ENCODE data around the gene SEMA3E. TPM values are rescaled to one million over a fixed set of nuclear protein-coding genes. Genes with fewer than 3 reads are reported as not detected.

SEMA3E gene
- total RNA-seq, 1 experiment from 2014 or later = 3.6 TPM

DNA sequence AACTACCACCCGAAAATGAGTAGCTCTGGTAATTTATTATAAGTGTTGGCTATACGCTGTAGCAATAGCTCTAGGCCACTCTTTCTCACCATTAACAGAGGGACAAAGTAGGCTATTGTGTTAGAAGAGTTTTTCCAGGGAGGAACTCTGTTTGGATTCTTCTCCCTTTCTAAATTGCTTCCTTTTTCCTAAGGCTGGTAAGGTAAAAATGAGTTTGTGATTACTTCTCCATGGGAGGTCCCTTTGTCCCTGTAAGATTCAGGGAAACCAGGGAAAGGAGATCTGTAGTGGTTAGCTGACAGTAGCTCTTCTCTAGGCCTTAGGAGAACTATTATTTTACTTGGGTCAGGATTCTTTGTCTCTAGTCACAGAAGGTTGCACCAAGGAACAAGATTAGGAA is 23.2 kb upstream of the SEMA3E start:
- TF ChIP-seq EZH2phosphoT487 (IDR thresholded peaks at IDR 0.05; ENCODE audit: borderline replicate concordance, low read length) (no peak), EZH2 (IDR thresholded peaks at IDR 0.05; ENCODE audit: low read length, unreplicated experiment) (no peak), CTCF (conservative IDR thresholded peaks at IDR 0.05; ENCODE audit: low read depth, low read length) (no peak)
- POLR2A ChIA-PET (ENCODE audit: unreplicated experiment) = no interaction called here
- BruUV-seq (replicated peaks) = no TSS peak

DNA sequence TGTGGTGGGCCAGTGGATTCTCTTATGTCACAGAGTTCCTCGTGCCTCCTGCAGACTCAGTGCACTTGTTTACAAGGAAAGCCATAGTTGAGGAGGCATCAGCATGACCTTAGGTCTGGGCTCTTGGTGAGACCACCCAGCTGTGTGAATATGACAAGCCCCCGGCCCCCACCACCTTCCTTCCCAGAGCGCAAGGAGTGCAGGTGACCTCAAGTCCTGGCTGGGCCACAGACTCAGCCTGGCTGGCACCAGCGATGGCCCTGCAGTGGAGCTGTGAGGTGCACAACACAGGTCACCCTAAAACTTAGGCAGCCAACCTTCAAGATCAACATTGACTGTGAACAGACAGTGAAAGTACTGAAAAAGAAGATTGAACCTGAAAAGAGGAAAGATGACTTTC is 14.2 kb upstream of the SEMA3E start:
- Histone ChIP-seq H3K9me3 (ENCODE audit: low read length) (no peaks in the 10 kb centered on the region), H3K27ac (ENCODE audit: low read length) (no peak overlapping the region), H3K4me3 (ENCODE audit: low read length) (no peak overlapping the region), H3K4me1 (ENCODE audit: insufficient read depth, low read length) (no peaks in the 10 kb centered on the region), H4K20me1 (ENCODE audit: low read length) (no peaks in the 10 kb centered on the region), H3K9ac (ENCODE audit: low read length) (no peak overlapping the region), H3K27me3 (ENCODE audit: low read length) (no peaks in the 10 kb centered on the region), H3F3A (ENCODE audit: low read length, unreplicated experiment) (no peaks in the 10 kb centered on the region), H3K79me2 (ENCODE audit: low read length) (no peaks in the 10 kb centered on the region), H2AFZ (ENCODE audit: low read length) (no peak overlapping the region), H3K36me3 (ENCODE audit: low read depth, low read length) (no peaks in the 10 kb centered on the region), H3K9me2 (replicated peaks; ENCODE audit: low read length) (no peaks in the 10 kb centered on the region), H3K4me2 (ENCODE audit: low read length) (no peak overlapping the region)
- no peak for ATAC-seq
- ChIA-PET CTCF (no interaction called here), POLR2A (ENCODE audit: unreplicated experiment) (no interaction called here)
- no peak for DNase-seq
- BruUV-seq (replicated peaks) = no TSS peak
- intact Hi-C loops (cut with micrococcal nuclease) = no loop called here
- TF ChIP-seq EZH2 (IDR thresholded peaks at IDR 0.05; ENCODE audit: low read length, unreplicated experiment) (no peak), CTCF (conservative IDR thresholded peaks at IDR 0.05; ENCODE audit: low read depth, low read length) (no peak), EZH2phosphoT487 (IDR thresholded peaks at IDR 0.05; ENCODE audit: borderline replicate concordance, low read length) (no peak)

More for the DNA sequence above, 23.2 kb upstream of the SEMA3E start:
- Histone ChIP-seq H3F3A (ENCODE audit: low read length, unreplicated experiment) (no peaks in the 10 kb centered on the region), H3K9me2 (replicated peaks; ENCODE audit: low read length) (no peaks in the 10 kb centered on the region), H3K4me2 (ENCODE audit: low read length) (no peak overlapping the region), H3K4me1 (ENCODE audit: insufficient read depth, low read length) (peaks cover 7% of the 10 kb centered on the region), H2AFZ (ENCODE audit: low read length) (no peak overlapping the region), H3K9me3 (ENCODE audit: low read length) (no peaks in the 10 kb centered on the region), H3K79me2 (ENCODE audit: low read length) (no peaks in the 10 kb centered on the region), H4K20me1 (ENCODE audit: low read length) (no peaks in the 10 kb centered on the region), H3K4me3 (ENCODE audit: low read length) (no peak overlapping the region), H3K27ac (ENCODE audit: low read length) (no peak overlapping the region), H3K36me3 (ENCODE audit: low read depth, low read length) (no peaks in the 10 kb centered on the region), H3K9ac (ENCODE audit: low read length) (no peak overlapping the region), H3K27me3 (ENCODE audit: low read length) (no peaks in the 10 kb centered on the region)
- intact Hi-C loops (cut with micrococcal nuclease) = no loop called here
- DNase-seq (no peak), ATAC-seq (no peak)
- CTCF ChIA-PET = no interaction called here

- BruUV-seq (replicated peaks) = no TSS peak
- Histone ChIP-seq H3K79me2 (ENCODE audit: low read length) (no peaks in the 10 kb centered on the region), H3K27ac (ENCODE audit: low read length) (no peak overlapping the region), H4K20me1 (ENCODE audit: low read length) (no peaks in the 10 kb centered on the region), H3K9me3 (ENCODE audit: low read length) (no peaks in the 10 kb centered on the region), H3K4me3 (ENCODE audit: low read length) (no peak overlapping the region), H3F3A (ENCODE audit: low read length, unreplicated experiment) (no peaks in the 10 kb centered on the region), H3K9ac (ENCODE audit: low read length) (no peak overlapping the region), H3K27me3 (ENCODE audit: low read length) (no peaks in the 10 kb centered on the region), H3K4me2 (ENCODE audit: low read length) (no peak overlapping the region), H2AFZ (ENCODE audit: low read length) (no peak overlapping the region), H3K9me2 (replicated peaks; ENCODE audit: low read length) (no peaks in the 10 kb centered on the region), H3K4me1 (ENCODE audit: insufficient read depth, low read length) (no peaks in the 10 kb centered on the region), H3K36me3 (ENCODE audit: low read depth, low read length) (no peaks in the 10 kb centered on the region)
- TF ChIP-seq EZH2 (IDR thresholded peaks at IDR 0.05; ENCODE audit: low read length, unreplicated experiment) (no peak), EZH2phosphoT487 (IDR thresholded peaks at IDR 0.05; ENCODE audit: borderline replicate concordance, low read length) (no peak), CTCF (conservative IDR thresholded peaks at IDR 0.05; ENCODE audit: low read depth, low read length) (no peak)
- POLR2A ChIA-PET (ENCODE audit: unreplicated experiment) = no interaction called here
- no peak for ATAC-seq
- no peak for DNase-seq
- CTCF ChIA-PET = no interaction called here
- intact Hi-C loops (cut with micrococcal nuclease) = no loop called here
These were observed 9.2 kb upstream of the SEMA3E start for GRCh38 chr7:83658126-83658525.

All from PC-3 (cell line).